Esophagus squamous epithelium (tissue), 5 donors: ENCODE measurements around the gene GPD1. TPM values are rescaled to one million over a fixed set of nuclear protein-coding genes. Genes with fewer than 3 reads are reported as not detected.

Experiments
- DNase-seq: peaks from one replicate; lab custom pipeline; 2025; lab: John Stamatoyannopoulos, UW
- H3K27ac ChIP-seq, 4 donors: fragments of 200-600 bp; sonication (generic); one replicate each; pipeline ENCODE4 v1.5.1; 2016 to 2019; ENCODE audit warnings: mild to moderate bottlenecking in 1 of 4
- H3K27me3 ChIP-seq, 4 donors: fragments of 200-600 bp; sonication (generic); 1 replicate in 3 of 4; 2 replicates in 1 of 4; pipeline versions ENCODE4 v1.5.1 to v1.6.0; 2017 to 2021; ENCODE audit warnings: antibody characterized with exemption in 1 of 4
- H3K36me3 ChIP-seq, 3 donors: fragments of 200-600 bp; sonication (generic); one replicate each; pipeline ENCODE4 v1.5.1; 2016 to 2019
- H3K4me1 ChIP-seq, 3 donors: fragments of 200-600 bp; sonication (generic); one replicate each; pipeline ENCODE4 v1.5.1; 2017 to 2019
- H3K4me3 ChIP-seq, 4 donors: fragments of 200-600 bp; sonication (generic); 1 replicate in 3 of 4; 2 replicates in 1 of 4; pipeline ENCODE4 v1.5.1; 2016 to 2019; ENCODE audit warnings: mild to moderate bottlenecking in 2 of 4, moderate library complexity in 1 of 4
- H3K9me3 ChIP-seq, 3 donors: fragments of 200-600 bp; sonication (generic); one replicate each; pipeline ENCODE4 v1.5.1; 2016 to 2019
- POLR2A ChIP-seq, 4 donors: fragments of 450-650 bp; IDR thresholded peaks; one replicate each; pipeline ENCODE4 v1.6.1; 2017; ENCODE audit warnings: antibody characterized with exemption in 4 of 4, mild to moderate bottlenecking in 4 of 4, moderate library complexity in 3 of 4
- WGBS, 2 donors: methylation state at CpG; one replicate each; pipeline ENCODE4 v1.1.5; 2018; 5-methylcytosine and 5-hydroxymethylcytosine counted together
- intact Hi-C: fragments of 100-400 bp; cut with DNase I; formaldehyde crosslinking; loops from one replicate; pipeline ENCODE4 v1.15.0; 2022
- total RNA-seq, 4 donors: library from RNA; depleted of rRNA; stranded (reverse); fragments of >200 nt; gene quantifications; one replicate each; pipeline ENCODE4 v1.1.0, GENCODE V29; 2016
- TF ChIP-seq, protein P1 (sequence below), 6 experiments: fragments of 450-650 bp in 4 of 6; fragments of 200-600 bp in 2 of 6; sonication (generic) in 2 of 6; IDR thresholded peaks; one replicate each; pipeline ENCODE4 v1.5.1; 2016 to 2019; ENCODE audit warnings: antibody characterized with exemption in 6 of 6, mild to moderate bottlenecking in 4 of 6, moderate library complexity in 4 of 6
- donor health status: DM: yes; HTN: yes; CAD: no.

GPD1 gene
- total RNA-seq, 4 donors from 2014 or later, result 0.38 to 0.53 (median 0.44) TPM; not detected in 1

DNA sequence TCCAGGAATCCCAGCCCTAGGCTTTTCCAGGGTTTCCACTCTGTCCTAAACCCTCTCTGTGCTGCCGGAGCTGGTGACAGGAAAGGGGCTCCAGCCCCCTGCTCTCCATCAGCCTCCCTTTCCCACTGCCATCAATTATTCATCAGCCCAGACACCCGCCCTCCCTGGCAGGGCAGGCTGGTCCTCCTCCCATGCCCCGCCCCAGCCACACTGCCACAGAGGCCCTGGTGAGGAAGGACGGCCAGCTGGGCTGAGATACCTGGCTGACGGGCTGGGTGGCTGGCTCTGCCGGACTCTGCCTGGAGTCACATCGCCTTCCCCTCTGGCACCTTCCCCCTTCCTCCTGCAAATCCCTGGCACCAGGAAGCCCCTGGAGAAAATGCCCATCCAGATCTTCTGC, 30.6 kb upstream of the GPD1 start:
- 50 to 100% methylated on average over 1 to 3 of the region's 7 CpGs for WGBS, 2 donors
- no peak overlapping the region for H3K27ac ChIP-seq
- H3K4me3 ChIP-seq, result no peak overlapping the region
- peaks cover 0 to 18% (median 7%) of the 10 kb centered on the region in 3 donors for H3K4me1 ChIP-seq
- no peak for DNase-seq
- intact Hi-C loops, result no loop called here
- TF ChIP-seq POLR2A (IDR thresholded peaks at IDR 0.05), result no peak
- TF ChIP-seq, protein P1, sequence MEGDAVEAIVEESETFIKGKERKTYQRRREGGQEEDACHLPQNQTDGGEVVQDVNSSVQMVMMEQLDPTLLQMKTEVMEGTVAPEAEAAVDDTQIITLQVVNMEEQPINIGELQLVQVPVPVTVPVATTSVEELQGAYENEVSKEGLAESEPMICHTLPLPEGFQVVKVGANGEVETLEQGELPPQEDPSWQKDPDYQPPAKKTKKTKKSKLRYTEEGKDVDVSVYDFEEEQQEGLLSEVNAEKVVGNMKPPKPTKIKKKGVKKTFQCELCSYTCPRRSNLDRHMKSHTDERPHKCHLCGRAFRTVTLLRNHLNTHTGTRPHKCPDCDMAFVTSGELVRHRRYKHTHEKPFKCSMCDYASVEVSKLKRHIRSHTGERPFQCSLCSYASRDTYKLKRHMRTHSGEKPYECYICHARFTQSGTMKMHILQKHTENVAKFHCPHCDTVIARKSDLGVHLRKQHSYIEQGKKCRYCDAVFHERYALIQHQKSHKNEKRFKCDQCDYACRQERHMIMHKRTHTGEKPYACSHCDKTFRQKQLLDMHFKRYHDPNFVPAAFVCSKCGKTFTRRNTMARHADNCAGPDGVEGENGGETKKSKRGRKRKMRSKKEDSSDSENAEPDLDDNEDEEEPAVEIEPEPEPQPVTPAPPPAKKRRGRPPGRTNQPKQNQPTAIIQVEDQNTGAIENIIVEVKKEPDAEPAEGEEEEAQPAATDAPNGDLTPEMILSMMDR (IDR thresholded peaks at IDR 0.05), result no peak
- no peaks in the 10 kb centered on the region for H3K36me3 ChIP-seq
- H3K9me3 ChIP-seq, result no peaks in the 10 kb centered on the region
- H3K27me3 ChIP-seq, result peaks cover 0 to 4% (median 0%) of the 10 kb centered on the region in 4 donors

DNA sequence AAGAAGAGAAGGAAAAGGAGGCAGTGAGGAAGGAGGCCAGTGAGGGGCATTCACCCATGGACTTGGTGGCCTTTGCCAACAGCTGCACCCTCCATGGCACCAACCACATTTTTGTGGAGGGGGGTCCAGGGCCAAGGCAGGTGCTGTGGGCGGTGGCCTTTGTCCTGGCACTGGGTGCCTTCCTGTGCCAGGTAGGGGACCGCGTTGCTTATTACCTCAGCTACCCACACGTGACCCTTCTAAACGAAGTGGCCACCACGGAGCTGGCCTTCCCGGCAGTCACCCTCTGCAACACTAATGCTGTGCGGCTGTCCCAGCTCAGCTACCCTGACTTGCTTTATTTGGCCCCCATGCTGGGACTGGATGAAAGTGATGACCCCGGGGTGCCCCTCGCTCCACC, 30.1 kb upstream of the GPD1 start:
- TF ChIP-seq POLR2A (IDR thresholded peaks at IDR 0.05), result no peak
- TF ChIP-seq, protein P1 (IDR thresholded peaks at IDR 0.05), result no peak
- peaks cover 0 to 18% (median 7%) of the 10 kb centered on the region in 3 donors for H3K4me1 ChIP-seq
- no peak overlapping the region for H3K27ac ChIP-seq
- H3K9me3 ChIP-seq, result no peaks in the 10 kb centered on the region
- intact Hi-C loops, result no loop called here
- no peak overlapping the region for H3K4me3 ChIP-seq
- no peak for DNase-seq
- H3K36me3 ChIP-seq, result no peaks in the 10 kb centered on the region
- 68 to 69% methylated on average over 3 to 7 of the region's 10 CpGs for WGBS, 2 donors
- peaks cover 0 to 6% (median 0%) of the 10 kb centered on the region in 4 donors for H3K27me3 ChIP-seq

DNA sequence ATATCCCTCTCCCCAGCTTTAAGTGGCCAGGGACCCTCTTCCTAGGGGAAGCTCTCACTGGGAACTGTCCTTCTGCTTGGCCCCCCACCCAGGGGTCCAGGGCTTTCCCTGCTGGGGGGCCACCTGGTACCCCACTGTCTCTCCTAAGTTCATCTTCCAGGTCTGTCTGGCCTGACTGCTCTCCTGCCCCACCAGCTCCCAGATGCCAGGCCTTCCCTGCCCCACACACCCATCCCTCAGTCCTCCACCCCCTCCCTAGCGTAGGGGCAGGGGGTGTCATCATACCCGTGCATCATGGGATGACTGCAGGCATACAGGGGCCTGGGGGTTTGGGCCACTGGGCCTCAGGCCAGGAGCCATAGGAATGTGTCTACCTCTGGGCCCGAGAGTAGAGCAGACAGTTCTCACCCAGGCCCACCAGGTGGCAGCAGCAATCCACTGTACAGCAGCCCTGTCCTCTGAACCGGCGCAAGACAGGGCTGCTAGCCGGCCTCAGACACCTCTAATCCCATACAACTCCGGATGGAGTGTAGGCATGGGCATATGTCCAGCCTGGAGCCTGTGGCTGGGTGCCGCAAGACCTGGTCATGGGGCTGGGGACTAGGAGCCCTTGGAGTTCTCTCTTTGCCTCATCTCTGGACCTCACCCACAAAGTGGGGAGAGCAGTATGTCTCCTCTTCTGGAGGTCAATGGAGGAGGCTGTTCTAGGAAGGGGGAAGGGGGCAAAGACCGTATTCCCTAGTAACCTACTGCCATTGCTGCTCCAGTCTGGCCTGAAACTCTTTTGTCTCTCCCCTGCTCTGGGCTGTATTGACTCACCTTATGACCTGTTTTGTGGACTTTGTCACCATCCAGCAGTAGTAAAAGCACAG, 28.6 kb upstream of the GPD1 start:
- no peaks in the 10 kb centered on the region for H3K9me3 ChIP-seq
- intact Hi-C loops, result no loop called here
- H3K27me3 ChIP-seq, result peaks cover 0 to 6% (median 0%) of the 10 kb centered on the region in 4 donors
- TF ChIP-seq POLR2A (IDR thresholded peaks at IDR 0.05), result no peak
- TF ChIP-seq, protein P1 (IDR thresholded peaks at IDR 0.05), result peak; percentile 88 to 94 (median 94)
- DNase-seq, result no peak
- no peak overlapping the region for H3K27ac ChIP-seq
- no peaks in the 10 kb centered on the region for H3K36me3 ChIP-seq
- H3K4me3 ChIP-seq, result no peak overlapping the region
- WGBS, 2 donors, result 0% methylated on average over 1 of the region's 9 CpGs; no CpG with 5 or more reads in 1 of the 2 donors
- peaks cover 0 to 14% (median 5%) of the 10 kb centered on the region in 3 donors for H3K4me1 ChIP-seq

DNA sequence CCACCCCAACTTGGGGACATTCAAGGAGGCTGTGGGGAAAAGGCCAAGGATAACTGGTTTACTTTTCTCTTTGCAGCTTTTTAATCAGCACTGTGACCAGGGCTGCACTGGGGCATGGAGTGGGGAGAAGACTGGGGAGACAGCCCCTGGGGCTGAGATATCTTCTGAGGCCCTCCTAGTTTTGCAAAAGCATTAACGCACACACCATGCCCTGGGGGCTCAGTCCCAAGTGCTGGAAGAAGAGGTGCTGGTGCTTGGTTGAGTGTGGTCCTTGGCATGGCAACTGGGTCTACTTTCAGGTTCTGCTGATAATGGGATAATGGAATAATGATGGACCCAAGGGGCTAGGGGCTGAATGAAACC, 28.0 kb upstream of the GPD1 start:
- no peak overlapping the region for H3K4me3 ChIP-seq
- peaks cover 0 to 6% (median 0%) of the 10 kb centered on the region in 4 donors for H3K27me3 ChIP-seq
- DNase-seq, result no peak
- no peaks in the 10 kb centered on the region for H3K9me3 ChIP-seq
- intact Hi-C loops, result no loop called here
- no peak overlapping the region for H3K27ac ChIP-seq
- WGBS, 2 donors, result 83 to 88% methylated on average over 1 of the region's 1 CpG
- TF ChIP-seq POLR2A (IDR thresholded peaks at IDR 0.05), result no peak
- TF ChIP-seq, protein P1 (IDR thresholded peaks at IDR 0.05), result no peak
- no peaks in the 10 kb centered on the region for H3K36me3 ChIP-seq
- peaks cover 0 to 9% (median 3%) of the 10 kb centered on the region in 3 donors for H3K4me1 ChIP-seq

DNA sequence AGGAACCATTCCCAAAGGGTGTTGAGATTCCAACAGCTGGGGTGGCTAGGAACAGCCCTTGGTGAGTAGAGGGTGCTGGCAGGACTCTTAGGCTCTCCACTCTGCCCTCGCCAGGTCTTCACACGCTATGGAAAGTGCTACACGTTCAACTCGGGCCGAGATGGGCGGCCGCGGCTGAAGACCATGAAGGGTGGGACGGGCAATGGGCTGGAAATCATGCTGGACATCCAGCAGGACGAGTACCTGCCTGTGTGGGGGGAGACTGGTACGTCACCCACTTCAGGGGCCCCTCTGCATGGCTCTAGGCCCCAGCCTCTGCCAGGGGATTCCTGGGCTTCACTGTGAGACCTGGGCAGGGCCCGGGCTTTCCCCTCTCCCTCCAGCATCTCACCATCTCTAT, 26.7 kb upstream of the GPD1 start:
- Histone ChIP-seq H3K4me3 (no peak overlapping the region), H3K27ac (no peak overlapping the region), H3K9me3 (no peaks in the 10 kb centered on the region), H3K27me3 (peaks cover 0 to 6% (median 0%) of the 10 kb centered on the region in 4 donors), H3K36me3 (no peaks in the 10 kb centered on the region), H3K4me1 (peaks cover 0 to 14% (median 3%) of the 10 kb centered on the region in 3 donors)
- intact Hi-C loops, result no loop called here
- TF ChIP-seq POLR2A (IDR thresholded peaks at IDR 0.05), result no peak
- TF ChIP-seq, protein P1 (IDR thresholded peaks at IDR 0.05), result no peak
- WGBS, 2 donors, result 85 to 86% methylated on average over 9 to 11 of the region's 12 CpGs
- no peak for DNase-seq
